HG02678 (cell line): ENCODE measurements around the gene ZDHHC14.

Experiments used
- ATAC-seq: cut with Tn5 transposase; IDR thresholded peaks from one replicate; pipeline ENCODE4 v1.9.1; 2021; ENCODE audit warnings: mild to moderate bottlenecking, moderate library complexity; ENCODE audit not compliant: unreplicated experiment

Gene ZDHHC14

DNA sequence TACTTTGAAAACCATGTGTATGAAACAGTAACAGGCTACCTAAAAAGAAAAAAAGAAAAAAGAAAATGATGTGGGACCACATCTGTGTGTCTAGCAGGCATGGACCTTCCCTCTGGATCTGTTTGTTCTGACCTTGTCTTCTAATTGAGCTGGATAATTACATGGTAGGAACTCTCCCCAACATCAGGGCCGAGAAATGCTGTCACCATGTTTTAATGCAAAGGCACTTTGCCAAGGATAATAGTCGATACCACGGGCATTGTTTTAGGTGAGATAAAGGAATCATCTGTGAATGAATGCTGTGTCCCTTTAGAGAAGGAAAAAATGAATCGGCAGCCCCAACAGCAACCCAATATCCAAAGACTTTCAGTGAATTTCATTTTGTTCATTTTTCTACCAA, 149.1 kb downstream of the ZDHHC14 start:
- ATAC-seq, result no peak

GRCh38 chr6:157530724-157531168, 149.8 kb downstream of the ZDHHC14 start:
- no peak for ATAC-seq

DNA sequence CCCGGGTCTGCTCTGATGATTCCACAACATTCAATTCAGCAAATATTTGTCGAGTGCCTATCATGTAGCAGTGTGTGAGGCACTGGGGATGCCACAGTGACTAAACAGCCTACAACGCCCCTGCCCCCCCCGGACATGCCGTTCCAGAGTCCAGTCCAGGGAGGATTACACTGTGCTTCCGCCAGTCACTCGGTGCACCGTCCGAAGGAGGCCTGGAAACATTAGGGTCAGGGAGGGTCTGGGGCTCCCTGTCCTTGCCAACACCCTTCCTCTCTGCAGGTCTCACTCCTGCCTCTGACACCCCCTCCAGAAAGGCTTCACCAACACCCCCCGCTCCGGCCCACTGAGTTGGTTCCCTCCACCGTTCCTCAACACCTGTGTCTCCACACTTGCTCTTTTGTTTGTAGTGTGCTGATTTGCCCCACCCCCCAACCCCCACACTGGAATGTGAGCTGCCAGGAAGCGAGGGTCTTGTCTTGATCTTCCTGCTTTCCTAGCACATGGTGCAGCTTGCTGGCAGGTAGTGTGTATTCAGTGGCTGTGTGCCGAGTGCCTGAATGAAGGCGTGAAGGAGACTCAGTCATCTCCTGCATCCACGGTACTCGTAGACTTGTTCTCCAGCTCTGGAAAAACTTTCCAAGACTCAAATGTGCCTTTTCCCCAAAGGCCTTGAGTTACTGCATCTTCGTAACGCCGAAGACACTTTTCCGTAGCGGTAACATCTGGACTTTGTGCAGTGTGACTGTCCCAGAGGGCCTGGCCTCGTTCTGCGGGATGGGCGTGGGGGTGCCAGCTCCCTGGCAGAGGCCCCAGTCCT, 150.4 kb downstream of the ZDHHC14 start:
- no peak for ATAC-seq

GRCh38 chr6:157531986-157532365, 151.0 kb downstream of the ZDHHC14 start:
- no peak for ATAC-seq

DNA sequence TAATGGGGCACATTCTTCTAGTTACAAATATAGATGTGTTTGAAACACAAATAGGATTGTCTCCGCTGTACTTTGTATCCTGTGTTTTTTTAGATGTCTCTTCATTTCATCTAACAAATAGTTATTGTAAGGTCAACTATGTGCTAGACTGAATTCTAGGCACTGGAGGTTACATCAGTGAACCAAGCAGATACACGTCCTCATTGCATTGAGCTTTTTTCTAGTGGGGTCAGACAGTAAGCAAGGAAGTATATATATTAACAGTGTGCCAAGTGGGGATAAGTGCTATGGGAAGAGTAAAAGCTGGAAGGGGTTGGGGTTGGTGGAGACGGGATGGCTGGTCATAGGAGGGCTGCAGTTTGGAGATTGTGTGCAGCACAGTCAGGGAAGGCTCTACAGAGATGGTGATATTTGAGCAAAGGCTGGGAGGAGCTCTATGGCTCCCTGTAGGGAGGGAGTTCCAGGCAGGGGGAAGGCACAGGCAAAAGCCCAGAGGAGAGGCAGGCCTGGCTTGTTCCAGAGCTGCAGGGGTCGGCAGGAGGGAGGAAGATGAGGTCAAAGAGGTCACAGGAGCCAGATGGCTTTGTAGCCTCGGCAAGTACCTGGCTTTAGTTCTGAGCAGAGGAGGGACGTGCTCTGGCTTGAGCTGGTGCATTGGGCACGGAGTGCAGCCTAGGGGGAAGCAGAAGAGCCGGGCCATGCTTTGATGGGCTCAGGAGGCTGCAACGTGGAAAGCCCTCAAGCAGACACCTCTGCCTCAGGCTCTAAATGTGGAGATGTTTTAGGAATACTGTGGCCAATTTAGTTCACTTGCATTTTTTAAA, 152.3 kb downstream of the ZDHHC14 start:
- ATAC-seq, result no peak

- ATAC-seq, result no peak
Observed at GRCh38 chr6:157534134-157534871, 153.3 kb downstream of the ZDHHC14 start.

- ATAC-seq, result no peak
Observed at GRCh38 chr6:157534977-157535339, 154.0 kb downstream of the ZDHHC14 start.

DNA sequence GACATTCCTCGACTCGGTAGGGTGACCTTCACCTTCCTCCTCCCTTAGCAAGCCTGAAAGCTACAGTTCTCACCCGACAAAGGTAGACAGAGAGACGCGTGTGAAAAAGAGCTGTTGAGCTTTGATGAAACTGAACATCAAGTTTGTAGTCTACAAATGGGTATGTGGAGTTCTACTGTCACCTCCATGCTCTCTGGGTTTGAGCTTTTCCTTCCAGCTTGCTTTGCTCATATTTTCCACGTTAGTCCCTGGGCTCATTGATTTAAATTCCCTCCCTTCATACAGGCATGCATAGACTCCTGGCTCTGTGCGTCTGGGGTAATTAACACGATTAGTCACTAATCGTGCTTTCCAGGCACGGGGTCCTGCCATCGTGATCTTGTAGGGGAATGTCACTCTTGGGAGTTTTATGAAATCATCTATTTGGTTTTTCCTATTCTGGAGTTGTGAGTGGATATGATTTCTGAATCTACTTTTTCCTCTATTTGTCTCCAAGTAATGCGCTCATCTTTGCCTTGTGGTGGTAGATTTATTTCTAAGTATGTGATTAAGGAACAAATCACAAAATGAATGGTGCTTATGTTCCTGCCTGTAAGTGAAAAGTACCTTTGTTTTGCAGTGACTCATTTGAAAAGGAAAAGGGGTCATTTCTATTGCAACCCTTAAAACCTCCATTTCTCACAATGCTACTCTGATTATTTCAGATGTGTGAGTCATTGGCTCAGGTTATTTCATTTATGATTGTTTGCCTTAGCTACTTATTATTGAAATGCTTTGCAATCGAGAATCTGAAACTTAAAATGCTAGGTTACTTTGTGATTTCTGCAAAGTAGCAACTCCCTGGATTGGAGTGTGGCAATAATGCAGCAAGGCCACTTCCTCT, 154.6 kb downstream of the ZDHHC14 start:
- peak; percentile 73 for ATAC-seq

- no peak for ATAC-seq
Observed at GRCh38 chr6:157536223-157536545, 155.2 kb downstream of the ZDHHC14 start.

GRCh38 chr6:157537556-157537955, 156.6 kb downstream of the ZDHHC14 start:
- ATAC-seq, result no peak

DNA sequence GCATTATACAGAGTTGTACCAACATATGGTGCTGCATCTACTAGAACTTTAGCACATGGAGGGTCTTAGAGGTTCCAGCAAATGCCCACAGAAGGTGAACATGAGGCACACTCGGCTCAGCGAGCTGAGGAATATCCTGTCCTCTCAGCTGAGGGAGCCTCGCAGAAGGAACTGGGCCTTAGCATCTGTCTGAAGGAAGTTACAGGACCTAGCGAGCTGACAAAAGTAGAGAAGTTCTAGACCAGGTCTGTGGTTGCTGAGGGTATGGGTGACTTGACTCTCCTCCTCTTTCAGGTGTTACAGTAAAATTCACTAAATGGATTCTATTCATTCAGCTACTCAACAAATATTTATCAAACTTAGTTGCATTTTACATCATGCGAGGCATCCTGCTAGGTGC, 157.2 kb downstream of the ZDHHC14 start:
- peak; percentile 33 for ATAC-seq

GRCh38 chr6:157538698-157539097, 157.7 kb downstream of the ZDHHC14 start:
- no peak for ATAC-seq

- ATAC-seq, result no peak
Observed at GRCh38 chr6:157539421-157539822, 158.4 kb downstream of the ZDHHC14 start.

DNA sequence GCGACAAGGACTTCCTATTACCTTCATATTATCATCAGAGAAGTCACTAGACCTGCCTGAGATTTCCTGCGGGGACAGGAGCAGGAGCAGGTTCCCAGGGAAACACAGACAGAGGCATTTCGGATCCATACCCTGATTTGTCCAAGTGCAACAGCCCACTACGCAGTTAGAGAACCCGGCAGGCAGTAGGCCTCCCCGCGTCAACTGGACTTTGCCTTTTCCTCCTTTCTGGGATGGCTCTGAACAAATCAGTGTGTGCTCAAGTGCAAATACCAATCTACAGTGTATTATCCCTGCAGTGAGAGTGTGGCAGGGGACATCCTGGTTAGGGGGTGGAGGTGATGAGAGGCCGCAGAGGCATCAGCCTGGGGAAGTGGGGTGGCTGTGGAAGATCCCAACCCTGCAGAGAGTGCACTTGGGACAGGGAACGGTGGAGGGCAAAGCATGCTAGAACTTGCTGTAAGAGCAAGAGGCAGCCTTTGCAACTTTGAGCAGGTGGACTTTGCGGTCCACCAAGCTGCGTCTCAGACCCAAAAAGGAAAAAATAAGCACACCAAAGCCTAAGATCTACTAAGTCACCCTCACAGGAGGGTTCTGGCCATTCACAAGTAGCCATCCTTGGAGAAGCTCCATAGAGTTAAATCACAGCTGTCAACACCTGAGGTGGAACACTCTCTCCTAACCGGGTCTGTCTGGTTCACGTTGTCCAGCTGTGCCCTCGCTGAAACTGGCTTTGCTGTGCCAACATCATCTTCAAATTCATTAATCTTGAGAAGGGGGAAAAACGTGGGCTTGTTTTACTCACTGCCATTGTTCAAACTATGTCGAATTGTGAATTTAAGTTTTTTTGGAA, 159.1 kb downstream of the ZDHHC14 start:
- no peak for ATAC-seq

DNA sequence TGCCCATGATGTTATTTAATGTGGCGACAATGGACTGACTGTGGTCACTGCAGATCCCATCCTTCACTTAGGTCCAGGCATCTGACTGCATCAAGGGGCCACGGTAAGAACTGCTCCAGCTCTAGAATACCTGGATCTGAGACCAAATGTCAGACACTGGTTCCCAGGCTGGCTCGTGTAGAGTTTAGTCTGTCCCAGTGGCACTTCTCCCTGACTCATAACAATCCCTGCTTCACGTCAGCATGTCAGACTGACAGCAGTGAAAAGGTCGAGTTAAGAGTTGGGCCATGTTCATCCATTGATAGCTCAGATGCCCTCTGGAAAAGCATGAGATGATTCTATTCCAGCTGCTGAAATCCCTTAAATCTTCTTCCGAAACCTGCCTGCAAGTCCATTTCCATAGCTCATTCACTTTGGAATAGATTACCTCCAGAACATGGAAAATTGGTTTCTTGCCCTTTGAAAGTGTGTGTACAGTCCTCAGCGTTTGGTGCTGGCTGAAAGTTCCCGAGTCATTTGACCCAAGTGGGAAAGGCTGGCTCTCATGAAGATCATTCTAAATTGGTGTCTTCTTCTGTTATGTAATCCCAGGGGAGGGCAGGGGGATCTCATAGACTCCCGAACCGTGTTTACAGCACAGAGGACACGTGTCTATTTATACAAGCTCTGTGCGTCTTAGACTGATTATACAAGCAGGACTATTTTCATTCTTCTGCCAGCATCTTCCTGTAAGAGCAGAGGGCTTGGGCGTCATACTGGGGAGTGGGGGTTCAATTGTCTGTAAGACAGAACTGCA, 160.8 kb downstream of the ZDHHC14 start:
- ATAC-seq, result no peak

DNA sequence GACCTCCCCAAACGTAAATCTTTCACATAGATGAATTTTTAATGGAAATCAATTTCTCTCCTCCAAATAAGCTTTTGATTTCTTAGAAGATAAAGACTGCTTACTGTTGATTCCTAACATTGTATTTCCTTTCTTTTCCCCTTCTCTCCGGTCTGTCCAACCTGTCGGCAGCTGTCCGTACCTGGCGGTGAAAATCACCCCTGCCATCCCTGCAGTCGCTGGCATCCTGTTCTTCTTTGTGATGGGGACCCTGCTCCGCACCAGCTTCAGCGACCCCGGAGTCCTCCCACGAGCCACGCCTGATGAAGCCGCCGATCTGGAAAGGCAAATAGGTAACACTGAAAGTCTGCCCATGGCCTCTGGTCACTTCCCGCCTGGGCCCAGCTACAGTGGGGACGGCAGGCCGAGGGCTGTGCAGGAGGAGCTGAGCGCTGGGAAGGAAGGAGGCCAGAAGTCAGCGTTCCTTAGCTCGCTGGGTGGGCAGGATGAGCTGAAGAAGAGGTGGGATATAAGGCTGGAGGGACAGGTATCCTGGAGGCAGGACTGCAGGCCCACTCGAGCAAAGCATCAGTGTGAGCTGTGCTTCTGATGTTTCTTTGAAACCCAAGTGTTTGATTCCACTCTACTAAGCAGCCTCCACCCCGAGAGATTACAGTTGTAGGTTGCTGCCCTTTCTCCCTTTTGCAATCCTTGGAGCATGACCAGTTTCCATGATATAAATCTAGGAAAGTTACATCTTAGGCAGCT, 161.6 kb downstream of the ZDHHC14 start:
- no peak for ATAC-seq

DNA sequence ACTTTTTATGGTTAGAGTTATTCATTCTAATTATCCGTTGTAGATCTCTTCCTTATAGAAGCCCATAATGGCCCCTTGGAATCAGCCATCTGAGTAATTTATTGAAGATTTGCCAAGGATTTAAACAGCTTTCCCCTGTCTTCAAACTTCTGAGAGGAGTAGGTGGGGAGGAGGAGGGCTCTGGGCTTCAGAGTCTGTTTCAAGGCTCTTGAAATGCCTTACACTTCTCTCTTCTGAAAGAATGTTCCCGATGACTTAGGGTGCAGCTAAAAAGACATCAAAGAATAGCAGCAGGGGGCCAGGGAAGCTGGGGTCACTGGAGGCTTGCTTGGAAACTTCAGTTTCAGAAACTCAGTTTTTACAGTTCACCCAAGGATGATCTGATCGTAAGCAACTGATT, 165.3 kb downstream of the ZDHHC14 start:
- no peak for ATAC-seq

GRCh38 chr6:157547112-157547511, 166.1 kb downstream of the ZDHHC14 start:
- ATAC-seq, result no peak
